GM12878 (cell line): ENCODE results near the gene FHL3. TPM values are rescaled to one million over a fixed set of nuclear protein-coding genes. Genes with fewer than 3 reads are reported as not detected.
A peak's percentile ranks its signal among the peaks of the same experiment; 100 is the strongest.

Experiments used
- CBX3 ChIP-seq: fragments of 200-600 bp; sonication (generic); IDR thresholded peaks from 2 replicates; pipeline ENCODE4 v1.6.1; 2016; ENCODE audit warnings: low read depth, borderline replicate concordance
- CHD1 ChIP-seq: IDR thresholded peaks from 2 replicates; pipeline ENCODE4 v1.6.1; 2012; ENCODE audit warnings: low read depth, low read length, improper control_type of control experiment
- E2F4 ChIP-seq: IDR thresholded peaks from 2 replicates; pipeline ENCODE4 v1.6.1; 2012; ENCODE audit warnings: low read depth, low read length, improper control_type of control experiment
- E4F1 ChIP-seq: fragments of 450-650 bp; IDR thresholded peaks from 2 replicates; pipeline ENCODE4 v1.6.1; 2018; ENCODE audit warnings: borderline replicate concordance, mild to moderate bottlenecking; ENCODE audit not compliant: partially characterized antibody
- EED ChIP-seq: sonication (generic); IDR thresholded peaks from 2 replicates; pipeline ENCODE4 v1.6.1; 2016; ENCODE audit warnings: antibody characterized with exemption, low read depth
- IRF5 ChIP-seq: fragments of 450-650 bp; IDR thresholded peaks from 2 replicates; pipeline ENCODE4 v1.6.1; 2017; ENCODE audit warnings: borderline replicate concordance
- NBN ChIP-seq: fragments of 450-650 bp; IDR thresholded peaks from 2 replicates; pipeline ENCODE4 v1.6.1; 2016
- NFXL1 ChIP-seq: fragments of 450-650 bp; IDR thresholded peaks from 2 replicates; pipeline ENCODE4 v1.6.1; 2017; ENCODE audit warnings: antibody characterized with exemption, mild to moderate bottlenecking, borderline replicate concordance
- POLR2A ChIP-seq: IDR thresholded peaks from 2 replicates; pipeline ENCODE4 v1.6.1; 2011; ENCODE audit warnings: low read depth, mild to moderate bottlenecking, low read length
- RUNX3 ChIP-seq: IDR thresholded peaks from 2 replicates; pipeline ENCODE4 v1.6.1; 2012; ENCODE audit warnings: low read length, inconsistent platforms
- SRF ChIP-seq, 2 experiments: IDR thresholded peaks; 2 replicates each; pipeline ENCODE4 v1.6.1; 2011; ENCODE audit warnings: low read depth in 2 of 2, low read length in 2 of 2, mild to moderate bottlenecking in 1 of 2, moderate library complexity in 1 of 2
- STAT3 ChIP-seq: IDR thresholded peaks from 2 replicates; pipeline ENCODE4 v1.6.1; 2011; ENCODE audit warnings: low read depth, low read length, improper control_type of control experiment
- TBL1XR1 ChIP-seq: IDR thresholded peaks from 2 replicates; pipeline ENCODE4 v1.6.1; 2012; ENCODE audit warnings: low read depth, low read length, improper control_type of control experiment
- ZBTB33 ChIP-seq: fragments of 450-650 bp; IDR thresholded peaks from 2 replicates; pipeline ENCODE4 v1.6.1; 2017; ENCODE audit warnings: mild to moderate bottlenecking
- ZNF384 ChIP-seq: IDR thresholded peaks from 2 replicates; pipeline ENCODE4 v1.6.1; 2012; ENCODE audit warnings: low read depth, mild to moderate bottlenecking, low read length, improper control_type of control experiment, borderline replicate concordance
- ZNF622 ChIP-seq: fragments of 450-650 bp; IDR thresholded peaks from 2 replicates; pipeline ENCODE4 v1.6.1; 2017; ENCODE audit warnings: mild to moderate bottlenecking, inconsistent platforms
- ZNF687 ChIP-seq: fragments of 450-650 bp; IDR thresholded peaks from 2 replicates; pipeline ENCODE4 v1.6.1; 2017; ENCODE audit warnings: mild to moderate bottlenecking, moderate library complexity
- ZSCAN29 ChIP-seq: fragments of 450-650 bp; IDR thresholded peaks from 2 replicates; pipeline ENCODE4 v1.6.1; 2017; ENCODE audit warnings: mild to moderate bottlenecking, moderate library complexity
- polyA plus RNA-seq, 11 experiments: library from polyadenylated mRNA; depleted of rRNA in 4 of 11; unstranded in 6 of 11; stranded (reverse) in 5 of 11; fragments of >200 nt; fragmentation: Nextera tagmentation in 4 of 11; fragmentation: Illumina TruSeq in 1 of 11; extraction: Ambion mirVana in 4 of 11; extraction: Trizol in 1 of 11; gene quantifications; 1 replicate in 1 of 11; 2 replicates in 10 of 11; pipeline versions ENCODE4 v1.2.1 to v1.2.3, GENCODE V29; 2011 to 2016; ENCODE audit warnings: inconsistent platforms in 2 of 11, missing spikeins in 2 of 11, low read depth in 1 of 11
- total RNA-seq, 4 experiments: library from RNA; depleted of rRNA in 3 of 4; stranded (reverse); fragments of >200 nt in 3 of 4; fragmentation: Illumina TruSeq in 1 of 4; extraction: Trizol in 1 of 4; gene quantifications; 2 replicates each; pipeline versions ENCODE4 v1.2.1 to v1.2.3, GENCODE V29; 2013 to 2021

The FHL3 gene
- total and polyA plus RNA-seq, 10 of the 15 experiments (the other 5 are each of a cell fraction or from before 2014, with no cell fraction given), result 0.26 to 13.9 (median 7.9) TPM

- TF ChIP-seq ZNF687 (peak; percentile 100), CBX3 (no peak), EED (peak; percentile 51), NBN (peak; percentile 68), STAT3 (no peak), ZNF622 (no peak), E2F4 (no peak), ZSCAN29 (no peak), ZNF384 (no peak), SRF (IDR thresholded peaks at IDR 0.05; ENCODE audit: low read depth in 2 of 2, low read length in 2 of 2) (no peak), IRF5 (no peak), CHD1 (no peak), ZBTB33 (peak; percentile 98), TBL1XR1 (no peak), E4F1 (no peak), RUNX3 (peak; percentile 94), POLR2A (peak; percentile 87), NFXL1 (no peak)
These were observed 7.3 kb upstream of the FHL3 start, which contains the start of gene UTP11 (continued) for GRCh38 chr1:38012363-38013226.
